ENCODE data around the gene RAMP1.

DNA sequence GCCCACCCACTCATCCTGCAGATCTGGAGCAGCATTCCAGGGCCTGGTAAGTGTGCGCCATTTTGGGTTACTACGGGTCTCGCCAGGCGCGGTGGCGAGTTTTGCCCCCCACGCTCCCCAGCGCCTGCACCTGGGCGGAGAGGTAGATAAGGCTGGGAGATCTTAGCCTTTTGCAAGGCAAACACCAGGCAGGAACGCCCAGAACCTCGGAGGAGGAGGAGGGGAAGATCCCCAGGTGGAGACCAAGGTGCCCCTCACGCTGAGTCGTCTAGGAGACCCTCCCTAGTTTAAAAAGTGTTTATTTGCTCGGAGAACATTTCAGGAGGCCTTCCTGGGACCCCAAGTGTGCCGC is 365 bp upstream of the RAMP1 start:
- no peak for TF ChIP-seq POLR2AphosphoS5 (IDR thresholded peaks at IDR 0.05; ENCODE audit: low read depth, low read length)
- TF ChIP-seq, protein P1, sequence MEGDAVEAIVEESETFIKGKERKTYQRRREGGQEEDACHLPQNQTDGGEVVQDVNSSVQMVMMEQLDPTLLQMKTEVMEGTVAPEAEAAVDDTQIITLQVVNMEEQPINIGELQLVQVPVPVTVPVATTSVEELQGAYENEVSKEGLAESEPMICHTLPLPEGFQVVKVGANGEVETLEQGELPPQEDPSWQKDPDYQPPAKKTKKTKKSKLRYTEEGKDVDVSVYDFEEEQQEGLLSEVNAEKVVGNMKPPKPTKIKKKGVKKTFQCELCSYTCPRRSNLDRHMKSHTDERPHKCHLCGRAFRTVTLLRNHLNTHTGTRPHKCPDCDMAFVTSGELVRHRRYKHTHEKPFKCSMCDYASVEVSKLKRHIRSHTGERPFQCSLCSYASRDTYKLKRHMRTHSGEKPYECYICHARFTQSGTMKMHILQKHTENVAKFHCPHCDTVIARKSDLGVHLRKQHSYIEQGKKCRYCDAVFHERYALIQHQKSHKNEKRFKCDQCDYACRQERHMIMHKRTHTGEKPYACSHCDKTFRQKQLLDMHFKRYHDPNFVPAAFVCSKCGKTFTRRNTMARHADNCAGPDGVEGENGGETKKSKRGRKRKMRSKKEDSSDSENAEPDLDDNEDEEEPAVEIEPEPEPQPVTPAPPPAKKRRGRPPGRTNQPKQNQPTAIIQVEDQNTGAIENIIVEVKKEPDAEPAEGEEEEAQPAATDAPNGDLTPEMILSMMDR (IDR thresholded peaks at IDR 0.05 in 2 of 3, conservative IDR thresholded peaks at IDR 0.05 in 1 of 3; ENCODE audit: borderline replicate concordance in 1 of 3, insufficient read depth in 1 of 3, low read depth in 2 of 3, low read length in 2 of 3), result no peak
